GM12872 (cell line): ENCODE measurements around the gene PDS5A.

Experiments
- TF ChIP-seq, protein P1 (sequence below): IDR thresholded peaks from 3 replicates; pipeline ENCODE4 v1.5.1; 2011; ENCODE audit warnings: low read depth, mild to moderate bottlenecking, low read length, moderate library complexity; ENCODE audit not compliant: insufficient read depth

Gene PDS5A

DNA sequence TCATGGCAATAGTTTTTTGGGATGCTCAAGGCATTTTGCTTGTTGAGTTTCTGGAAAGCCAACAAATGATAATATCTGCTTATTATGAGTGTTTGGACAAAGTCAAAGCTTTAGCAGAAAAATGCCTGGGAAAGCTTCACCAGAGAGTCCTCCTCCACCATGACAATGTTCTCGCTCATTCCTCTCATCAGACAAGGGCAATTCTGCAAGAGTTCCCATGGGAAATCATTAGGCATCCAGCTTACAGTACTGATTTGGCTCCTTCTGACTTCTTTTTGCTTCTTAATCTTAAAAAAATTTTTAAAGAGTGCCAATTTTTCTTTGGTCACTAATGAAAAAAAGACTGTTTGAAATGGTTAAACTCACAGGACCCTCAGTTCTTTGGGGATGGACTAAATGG lies 143.4 kb downstream of the PDS5A start:
- TF ChIP-seq, protein P1, sequence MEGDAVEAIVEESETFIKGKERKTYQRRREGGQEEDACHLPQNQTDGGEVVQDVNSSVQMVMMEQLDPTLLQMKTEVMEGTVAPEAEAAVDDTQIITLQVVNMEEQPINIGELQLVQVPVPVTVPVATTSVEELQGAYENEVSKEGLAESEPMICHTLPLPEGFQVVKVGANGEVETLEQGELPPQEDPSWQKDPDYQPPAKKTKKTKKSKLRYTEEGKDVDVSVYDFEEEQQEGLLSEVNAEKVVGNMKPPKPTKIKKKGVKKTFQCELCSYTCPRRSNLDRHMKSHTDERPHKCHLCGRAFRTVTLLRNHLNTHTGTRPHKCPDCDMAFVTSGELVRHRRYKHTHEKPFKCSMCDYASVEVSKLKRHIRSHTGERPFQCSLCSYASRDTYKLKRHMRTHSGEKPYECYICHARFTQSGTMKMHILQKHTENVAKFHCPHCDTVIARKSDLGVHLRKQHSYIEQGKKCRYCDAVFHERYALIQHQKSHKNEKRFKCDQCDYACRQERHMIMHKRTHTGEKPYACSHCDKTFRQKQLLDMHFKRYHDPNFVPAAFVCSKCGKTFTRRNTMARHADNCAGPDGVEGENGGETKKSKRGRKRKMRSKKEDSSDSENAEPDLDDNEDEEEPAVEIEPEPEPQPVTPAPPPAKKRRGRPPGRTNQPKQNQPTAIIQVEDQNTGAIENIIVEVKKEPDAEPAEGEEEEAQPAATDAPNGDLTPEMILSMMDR, result no peak

DNA sequence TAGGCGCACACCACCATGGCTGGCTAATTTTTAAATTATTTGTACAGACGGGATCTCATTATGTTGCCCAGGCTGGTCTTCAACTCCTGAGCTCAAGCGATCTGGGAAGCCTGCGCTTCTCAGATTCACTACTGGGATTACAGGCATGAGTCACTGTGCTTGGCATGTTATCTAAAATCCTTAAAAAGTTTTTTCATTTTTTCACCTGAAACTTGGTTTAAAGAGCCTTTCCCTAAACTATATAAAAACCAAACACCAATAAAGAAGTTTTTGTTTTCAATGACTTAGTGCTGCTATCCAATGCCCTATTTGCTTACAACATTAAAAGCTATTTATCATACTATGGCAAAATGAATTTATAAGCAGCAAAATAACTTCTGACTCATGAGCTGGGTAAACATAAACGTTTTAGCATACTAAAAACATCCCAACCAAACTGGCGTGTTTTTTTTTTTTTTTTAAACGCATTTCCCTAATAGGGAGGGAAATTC lies 151.9 kb downstream of the PDS5A start:
- TF ChIP-seq, protein P1, result no peak

DNA sequence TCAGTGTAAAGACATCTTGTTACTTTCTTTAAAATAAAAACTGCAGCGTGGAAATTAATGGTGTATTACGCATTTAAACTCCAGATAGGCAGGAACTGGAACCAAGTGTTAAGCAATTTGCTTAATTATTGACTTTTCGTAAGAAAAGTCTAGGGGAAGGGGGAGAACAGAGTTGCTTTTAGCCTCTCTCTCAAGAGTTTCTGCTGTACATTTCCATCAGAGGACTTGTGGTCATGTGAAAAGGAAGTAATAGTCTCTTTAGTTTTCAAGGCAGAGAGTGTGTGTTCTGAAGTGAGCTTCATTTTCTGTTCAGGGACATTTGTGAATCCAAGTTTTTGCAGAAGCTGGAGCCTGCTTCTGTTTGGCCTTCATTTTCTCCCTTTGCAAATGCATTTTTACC lies 152.6 kb downstream of the PDS5A start:
- TF ChIP-seq, protein P1, result no peak

DNA sequence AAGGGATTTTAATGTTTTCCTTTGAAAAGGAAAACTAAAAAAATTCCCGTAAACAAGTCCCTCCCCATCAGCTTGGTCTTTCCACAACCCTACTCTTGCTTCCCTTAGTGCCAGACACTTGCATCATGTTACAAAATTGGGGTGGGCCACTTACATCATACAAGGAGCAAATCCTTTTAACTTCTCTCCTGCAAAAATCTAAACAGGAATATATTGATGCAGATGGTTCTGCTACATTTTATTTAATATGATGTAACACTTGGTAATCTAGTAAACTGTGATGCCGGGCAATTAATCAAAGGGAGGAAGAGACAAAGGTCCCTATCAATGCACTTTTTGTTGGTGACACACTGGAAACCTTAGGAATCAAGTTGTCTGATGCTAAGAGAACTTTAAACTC lies 154.5 kb downstream of the PDS5A start:
- TF ChIP-seq, protein P1, result no peak

DNA sequence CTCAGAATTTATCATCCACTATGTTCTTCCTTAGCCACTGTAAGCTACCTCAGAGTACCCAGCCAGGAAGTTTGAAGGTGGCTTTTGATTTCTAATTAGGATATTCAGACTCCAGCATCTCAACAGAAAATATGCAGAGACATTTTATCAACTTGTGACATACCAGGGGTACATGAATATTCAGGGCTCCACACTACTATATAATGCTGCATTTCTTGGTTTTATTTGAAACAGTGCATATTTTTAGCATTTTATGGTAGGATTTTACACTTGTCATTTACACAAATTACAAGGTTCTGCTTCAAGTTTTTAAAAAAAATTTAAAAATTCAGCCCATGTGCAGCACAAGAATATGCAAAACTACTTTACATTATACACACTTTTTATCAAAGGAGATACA lies 155.0 kb downstream of the PDS5A start:
- TF ChIP-seq, protein P1, result no peak

DNA sequence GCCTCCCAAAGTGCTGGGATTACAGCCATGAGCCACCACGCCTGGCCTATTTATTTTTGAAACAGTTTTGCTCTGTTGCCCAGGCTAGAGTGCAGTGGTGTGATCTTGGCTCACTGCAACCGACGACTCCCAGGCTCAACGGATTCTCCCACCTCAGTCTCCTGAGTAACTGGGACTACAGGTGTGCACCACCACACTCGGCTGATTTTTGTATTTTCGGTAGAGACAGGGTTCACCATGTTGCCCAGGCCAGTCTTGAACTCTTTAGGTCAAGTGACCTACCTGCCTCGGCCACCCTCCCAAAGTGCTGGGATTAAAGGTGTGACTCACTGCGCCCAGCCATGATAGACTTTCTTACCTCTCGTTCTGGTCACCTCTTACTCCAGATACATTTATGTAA lies 155.8 kb downstream of the PDS5A start:
- TF ChIP-seq, protein P1, result no peak

DNA sequence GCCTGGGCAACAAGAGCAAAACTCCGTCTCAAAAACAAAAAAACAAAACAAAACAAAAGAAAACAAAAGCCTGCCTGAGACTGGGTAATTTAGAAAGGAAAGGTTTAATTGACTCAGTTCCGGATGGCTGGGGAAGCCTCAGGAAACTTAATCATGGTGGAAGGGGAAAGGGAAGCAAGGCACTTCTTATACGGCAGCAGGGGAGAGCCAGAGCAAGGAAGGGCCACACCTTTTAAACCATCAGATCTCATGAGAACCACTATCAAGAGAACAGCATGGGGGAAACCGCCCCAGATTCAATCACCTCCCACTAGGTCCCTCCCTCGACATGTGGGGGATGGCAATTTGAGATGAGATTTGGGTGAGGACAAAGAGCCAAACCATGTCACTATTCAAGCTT lies 157.5 kb downstream of the PDS5A start:
- TF ChIP-seq, protein P1, result no peak

DNA sequence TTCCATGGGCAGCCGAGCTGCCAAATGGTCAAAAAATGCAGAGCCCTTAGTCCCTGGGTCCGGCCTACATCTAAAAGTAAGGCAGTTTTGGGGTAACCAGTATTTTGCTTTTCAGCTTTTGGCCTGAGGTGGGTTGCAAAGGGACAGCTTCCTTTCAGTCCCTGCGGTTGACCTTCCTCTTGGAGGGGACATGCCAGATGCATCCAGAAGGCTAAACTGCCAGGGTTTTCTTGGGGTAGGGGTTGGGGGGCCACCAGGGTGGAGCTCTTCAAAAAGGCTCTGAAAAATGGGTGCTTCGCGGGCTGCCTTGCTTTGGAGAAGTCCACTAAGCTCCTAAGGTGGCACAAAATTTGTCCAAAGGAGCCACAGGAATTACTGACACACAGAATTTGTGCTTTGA lies 159.1 kb downstream of the PDS5A start:
- TF ChIP-seq, protein P1, result no peak
